ENCODE measurements around the gene MRPL11. TPM values are rescaled to one million over a fixed set of nuclear protein-coding genes. Genes with fewer than 3 reads are reported as not detected.
A peak's percentile ranks its signal among the peaks of the same experiment; 100 is the strongest.

The MRPL11 gene
- polyA plus RNA-seq, 1 experiment = 43.1 TPM

- no peak for DNase-seq (ENCODE audit: low read depth, low spot score)
- no peak overlapping the region for H3K27ac ChIP-seq (ENCODE audit: low read depth, low read length)
- POLR2A ChIA-PET = interaction anchor here (2.3 kb wide), 1 partner anchor 40 kb away, joined by 11 read pairs; the partner anchor contains the start of gene MRPL11
- H3K4me3 ChIP-seq (ENCODE audit: low read depth, low read length) = peak overlapping the region; percentile 80
- no peaks in the 10 kb centered on the region; the same call in 1 of the 2 replicates for H3K9me3 ChIP-seq (ENCODE audit: control insufficient read depth, insufficient read depth, low read length)
- no peaks in the 10 kb centered on the region for H3K27me3 ChIP-seq (ENCODE audit: control insufficient read depth, insufficient read depth, low read length)
- CTCF ChIA-PET = interaction anchor here (0.5 to 1.2 kb wide), 3 partner anchors 10 to 40 kb away, joined by 3 to 6 read pairs (median 3); partner anchors contain the start of gene MRPL11
- peak; percentile 75 for TF ChIP-seq CTCF (IDR thresholded peaks at IDR 0.05; ENCODE audit: low read depth, low read length)
Measured at GRCh38 chr11:66478729-66479393, 40.2 kb upstream of the MRPL11 start.

- H3K27ac ChIP-seq (ENCODE audit: low read depth, low read length) = no peak overlapping the region
- H3K9me3 ChIP-seq (ENCODE audit: control insufficient read depth, insufficient read depth, low read length) = no peaks in the 10 kb centered on the region; the same call in 1 of the 2 replicates
- ChIA-PET CTCF (interaction anchor here (0.9 kb wide), 1 partner anchor 48 kb away, joined by 3 read pairs; no protein-coding TSS in a partner anchor), POLR2A (no interaction called here)
- H3K4me3 ChIP-seq (ENCODE audit: low read depth, low read length) = no peak overlapping the region
- no peak for DNase-seq (ENCODE audit: low read depth, low spot score)
- no peaks in the 10 kb centered on the region for H3K27me3 ChIP-seq (ENCODE audit: control insufficient read depth, insufficient read depth, low read length)
- TF ChIP-seq CTCF (IDR thresholded peaks at IDR 0.05; ENCODE audit: low read depth, low read length) = no peak
Measured at GRCh38 chr11:66477263-66478201, 38.9 kb upstream of the MRPL11 start.

- no peak for DNase-seq (ENCODE audit: low read depth, low spot score)
- no peak overlapping the region for H3K4me3 ChIP-seq (ENCODE audit: low read depth, low read length)
- no peak overlapping the region for H3K27ac ChIP-seq (ENCODE audit: low read depth, low read length)
- CTCF ChIA-PET = no interaction called here
- no peak for TF ChIP-seq CTCF (IDR thresholded peaks at IDR 0.05; ENCODE audit: low read depth, low read length)
- H3K9me3 ChIP-seq (ENCODE audit: control insufficient read depth, insufficient read depth, low read length) = no peaks in the 10 kb centered on the region; the same call in 1 of the 2 replicates
- POLR2A ChIA-PET = no interaction called here
- H3K27me3 ChIP-seq (ENCODE audit: control insufficient read depth, insufficient read depth, low read length) = no peaks in the 10 kb centered on the region
Measured at GRCh38 chr11:66476841-66477251, 38.2 kb upstream of the MRPL11 start.

- Histone ChIP-seq H3K27me3 (ENCODE audit: control insufficient read depth, insufficient read depth, low read length) (no peaks in the 10 kb centered on the region), H3K4me3 (ENCODE audit: low read depth, low read length) (no peak overlapping the region), H3K27ac (ENCODE audit: low read depth, low read length) (no peak overlapping the region), H3K9me3 (ENCODE audit: control insufficient read depth, insufficient read depth, low read length) (no peaks in the 10 kb centered on the region; the same call in 1 of the 2 replicates)
- ChIA-PET POLR2A (no interaction called here), CTCF (no interaction called here)
- no peak for TF ChIP-seq CTCF (IDR thresholded peaks at IDR 0.05; ENCODE audit: low read depth, low read length)
- DNase-seq (ENCODE audit: low read depth, low spot score) = no peak
Measured at GRCh38 chr11:66476173-66476840, 37.7 kb upstream of the MRPL11 start.

All from AG04450 (cell line).